Stimulated activated CD4-positive, alpha-beta T cell treated with anti-CD3 and anti-CD28 coated beads, Interleukin-15, amount 100 ng/mL, for 1 hour (primary cell): ENCODE results near the gene SCT.
A peak's percentile ranks its signal among the peaks of the same experiment; 100 is the strongest.

ENCODE experiments used
- DNase-seq, 2 donors: peaks; one replicate each; pipeline ENCODE4 v3.0.0-alpha.2; 2020; ENCODE audit warnings: low read depth in 1 of 2, low spot score in 1 of 2

SCT gene

GRCh38 chr11:587978-588380 is 39.0 kb downstream of the SCT start:
- peak; percentile 32 to 49 for DNase-seq

GRCh38 chr11:587546-587945 is 39.4 kb downstream of the SCT start:
- DNase-seq: no peak

GRCh38 chr11:586376-587316 is 40.3 kb downstream of the SCT start:
- DNase-seq: no peak

GRCh38 chr11:584287-584686 is 42.7 kb downstream of the SCT start:
- no peak for DNase-seq

GRCh38 chr11:581752-582151 is 45.2 kb downstream of the SCT start:
- no peak for DNase-seq

GRCh38 chr11:581342-581741 is 45.6 kb downstream of the SCT start:
- DNase-seq: no peak

- no peak for DNase-seq
These were observed 47.0 kb downstream of the SCT start for GRCh38 chr11:579830-580601.

- no peak for DNase-seq
These were observed 48.5 kb downstream of the SCT start for GRCh38 chr11:578276-579035.

- DNase-seq: no peak
These were observed 49.4 kb downstream of the SCT start for GRCh38 chr11:577611-577894.

- no peak for DNase-seq
These were observed 50.0 kb downstream of the SCT start for GRCh38 chr11:576811-577610.
